ENCODE measurements around the gene PI4KA.
"Not testable (repeated sequence)": the region's sequence is repeated elsewhere in the genome, so short reads cannot be mapped to it uniquely, and the experiment has no call there.

PI4KA gene

GRCh38 chr22:20858615-20859416 lies at the start of gene PI4KA, which contains the start of gene SNAP29:
PI4KA (minus strand) TSS chr22:20858811; CDS start chr22:20858725, 86 bp downstream.
SNAP29 (plus strand) TSS chr22:20859007; CDS start chr22:20859111, 104 bp downstream.
- peak; percentile 97 for DNase-seq

DNA sequence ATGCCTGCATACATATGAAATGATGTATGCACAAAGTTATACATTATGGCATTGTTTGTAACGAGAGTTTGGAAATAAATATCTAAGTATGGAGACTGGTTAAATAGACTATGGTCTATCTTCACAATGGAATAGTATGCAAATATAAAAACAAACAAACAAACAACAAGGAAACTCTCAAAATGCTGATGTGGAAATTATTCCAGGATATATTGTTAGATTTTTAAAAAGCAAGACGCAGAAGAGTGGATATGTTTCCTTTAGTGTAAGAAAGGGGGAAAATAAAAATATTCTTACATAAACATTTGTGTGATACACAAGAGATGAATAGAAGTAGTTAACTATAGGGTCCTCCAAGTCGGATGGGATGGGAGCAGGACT lies 47.8 kb upstream of the PI4KA start:
- DNase-seq = no peak

- DNase-seq = no peak
Observed at GRCh38 chr22:20905415-20906386, 47.1 kb upstream of the PI4KA start.

GRCh38 chr22:20904980-20905355 lies 46.4 kb upstream of the PI4KA start:
- DNase-seq = no peak

DNA sequence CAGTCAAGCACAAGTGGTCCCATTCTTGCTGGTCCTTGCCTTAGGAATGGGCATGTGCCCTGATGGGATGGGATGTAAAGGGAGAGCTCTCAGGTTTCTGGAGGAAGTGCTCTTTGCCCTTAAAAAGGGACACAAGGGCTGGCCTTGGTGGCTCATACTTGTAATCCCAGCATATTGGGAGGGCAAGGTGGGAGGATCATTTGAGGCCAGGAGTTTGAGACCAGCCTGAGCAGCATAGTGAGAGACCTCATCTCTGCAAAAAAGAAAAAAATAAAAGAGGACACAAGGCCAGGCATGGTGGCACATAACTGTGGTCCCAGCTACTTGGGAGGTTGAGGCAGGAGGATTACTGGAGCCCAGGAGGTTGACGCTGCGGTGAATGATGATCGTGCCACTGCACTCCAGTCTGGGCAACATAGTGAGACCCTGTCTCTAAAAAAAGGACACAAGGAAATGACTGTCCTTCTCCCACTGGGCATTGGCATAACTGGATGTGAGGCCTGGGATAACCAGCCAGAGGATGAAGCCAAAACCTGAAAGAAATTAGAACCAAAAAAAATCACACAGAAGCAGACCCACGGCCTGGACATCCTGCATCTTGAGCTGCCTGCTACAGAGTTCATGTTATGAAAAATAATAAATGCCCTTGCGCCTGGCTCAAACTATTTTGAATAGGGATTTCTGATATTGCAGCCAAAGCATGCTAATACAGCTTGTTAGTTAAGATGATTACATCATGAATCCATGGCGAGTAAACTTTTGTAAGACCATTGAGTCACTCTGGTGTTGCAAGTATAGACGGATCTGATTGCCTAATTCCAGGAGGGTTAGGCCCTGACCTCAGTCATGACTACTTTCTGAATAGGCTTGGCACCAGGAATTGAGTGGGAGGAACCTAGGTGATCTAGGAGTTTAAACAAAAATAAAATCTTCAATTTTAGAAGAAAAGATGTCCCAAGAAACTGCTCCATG lies 45.7 kb upstream of the PI4KA start:
- DNase-seq = no peak

DNA sequence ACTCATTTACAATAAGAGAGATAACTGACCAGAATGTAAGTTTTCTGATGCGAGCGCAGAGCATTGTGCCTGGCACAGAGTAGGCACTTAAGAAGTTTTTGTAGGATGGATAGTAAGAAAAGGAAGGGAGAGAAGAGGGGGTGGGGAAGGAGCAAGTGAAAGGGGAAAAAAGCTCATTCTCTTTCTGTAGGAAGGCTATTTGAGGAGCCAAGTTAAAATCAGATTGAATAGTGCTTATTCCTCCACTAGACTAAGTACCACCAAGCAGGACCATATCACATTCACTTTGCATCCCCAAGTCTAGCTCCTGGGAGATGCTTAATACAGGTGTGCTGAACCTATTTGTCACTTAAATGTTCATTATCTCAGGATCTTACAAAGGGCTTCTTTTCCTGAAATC lies 44.5 kb upstream of the PI4KA start:
- no peak for DNase-seq

DNA sequence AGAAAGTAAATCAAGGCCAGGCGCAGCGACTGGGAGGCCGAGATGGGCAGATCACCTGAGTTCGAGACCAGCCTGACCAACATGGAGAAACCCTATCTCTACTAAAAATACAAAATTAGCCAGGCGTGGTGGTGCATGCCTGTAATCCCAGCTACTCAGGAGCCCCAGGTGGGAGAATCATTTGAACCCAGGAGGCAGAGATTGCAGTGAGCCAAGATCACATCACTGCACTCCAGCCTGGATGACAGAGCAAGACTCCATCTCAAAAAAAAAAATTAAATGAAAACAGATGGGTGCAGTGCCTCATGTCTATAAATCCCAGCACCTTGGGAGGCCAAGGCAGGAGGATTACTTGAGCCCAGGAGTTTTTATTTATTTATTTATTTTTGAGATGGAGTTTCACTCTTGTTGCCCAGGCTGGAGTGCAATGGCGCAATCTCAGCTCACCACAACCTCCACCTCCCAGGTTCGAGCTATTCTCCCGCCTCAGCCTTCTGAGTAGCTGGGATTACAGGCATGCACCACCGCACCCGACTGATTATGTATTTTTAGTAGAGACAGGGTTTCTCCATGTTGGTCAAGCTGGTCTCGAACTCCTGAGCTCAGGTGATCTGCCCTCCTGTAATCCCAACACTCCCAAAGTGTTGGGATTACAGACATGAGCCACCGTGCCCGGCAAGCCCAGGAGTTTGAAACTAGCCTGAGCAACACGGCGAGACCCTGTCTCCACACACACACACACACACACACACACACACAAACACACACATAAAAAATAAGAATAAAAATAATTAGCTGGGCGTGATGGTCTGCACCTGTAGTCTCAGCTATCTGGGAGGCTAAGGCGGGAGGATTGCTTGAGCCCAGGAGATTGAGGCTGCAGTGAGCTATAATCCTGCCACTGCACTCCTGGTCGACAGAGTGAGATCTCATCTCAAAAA lies 42.8 kb upstream of the PI4KA start:
- DNase-seq = not testable (repeated sequence)

DNA sequence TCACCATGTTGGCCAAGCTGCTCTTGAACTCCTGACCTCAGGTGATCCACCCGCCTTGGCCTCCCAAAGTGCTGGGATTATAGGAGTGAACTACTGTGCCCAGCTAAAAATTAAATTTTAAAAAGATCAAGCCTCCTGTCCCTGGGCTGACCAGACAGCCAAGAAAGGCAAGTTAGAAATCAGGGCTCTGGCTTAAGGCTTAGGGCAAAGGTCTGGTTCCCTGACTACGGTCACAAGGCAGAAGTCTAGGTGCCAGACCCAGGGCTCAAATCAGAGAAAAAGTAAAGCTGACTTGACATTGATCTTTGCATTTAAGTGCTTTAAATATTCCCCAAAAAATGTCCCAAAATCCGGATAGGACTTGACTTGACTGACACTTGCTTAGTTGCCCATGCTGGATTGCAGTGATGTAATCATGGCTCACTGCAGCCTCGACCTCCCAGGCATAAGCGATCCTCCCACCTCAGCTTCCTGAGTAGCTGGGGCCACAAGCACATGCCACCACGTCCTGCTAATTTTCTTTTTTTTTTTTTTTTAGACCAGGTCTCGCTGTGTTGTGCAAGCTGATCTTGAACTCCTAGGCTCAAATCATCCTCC lies 41.3 kb upstream of the PI4KA start:
- no peak for DNase-seq

GRCh38 chr22:20897737-20898136 lies 39.1 kb upstream of the PI4KA start:
- DNase-seq = not testable (repeated sequence)

DNA sequence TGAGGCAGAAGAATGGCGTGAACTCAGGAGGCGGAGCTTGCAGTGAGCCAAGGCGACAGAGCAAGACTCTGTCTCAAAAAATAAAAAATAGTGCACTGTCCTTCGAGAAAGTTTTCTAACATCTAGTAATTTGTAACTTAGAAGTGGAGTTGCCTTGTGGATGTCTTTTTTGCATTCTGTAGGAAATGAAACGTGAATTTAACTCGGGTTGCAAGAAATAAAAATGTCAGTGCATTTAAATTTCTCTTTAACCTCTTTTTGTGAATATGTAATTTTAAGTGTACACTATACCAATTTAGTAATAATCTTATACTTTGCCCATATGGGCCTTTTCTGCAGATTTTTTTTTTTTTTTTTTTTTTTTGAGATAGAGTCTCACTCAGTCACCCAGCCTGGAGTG lies 32.4 kb upstream of the PI4KA start:
- no peak for DNase-seq

DNA sequence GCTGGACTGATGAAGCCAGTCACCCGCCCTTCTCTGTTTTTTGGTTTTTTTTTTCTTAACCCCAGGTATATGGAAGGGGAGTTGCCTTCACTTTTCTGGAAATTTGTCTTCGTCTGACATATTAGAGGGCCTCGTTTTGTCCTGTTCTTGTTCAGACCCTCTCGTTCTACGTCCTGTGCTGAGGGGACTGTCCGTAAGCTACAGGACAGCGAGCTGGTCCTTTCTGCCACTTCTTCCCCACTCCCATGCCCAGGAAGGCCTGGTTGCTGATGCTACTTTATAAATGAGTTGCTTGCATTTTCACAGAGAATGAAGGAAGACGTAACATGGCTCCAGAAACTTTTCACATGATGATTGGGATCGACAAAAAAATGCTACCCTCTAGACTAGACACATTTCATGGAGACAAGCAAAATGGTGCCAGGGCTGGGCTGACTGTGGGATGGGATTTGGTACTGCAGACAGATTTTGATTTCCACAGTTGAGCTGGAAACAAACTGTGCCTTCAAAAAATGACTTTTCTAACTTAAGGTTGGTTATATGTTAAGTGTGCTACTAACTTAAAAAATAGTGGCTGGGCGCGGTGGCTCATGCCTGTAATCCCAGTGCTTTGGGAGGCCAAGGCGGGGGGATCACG lies 31.4 kb upstream of the PI4KA start:
- DNase-seq = no peak

DNA sequence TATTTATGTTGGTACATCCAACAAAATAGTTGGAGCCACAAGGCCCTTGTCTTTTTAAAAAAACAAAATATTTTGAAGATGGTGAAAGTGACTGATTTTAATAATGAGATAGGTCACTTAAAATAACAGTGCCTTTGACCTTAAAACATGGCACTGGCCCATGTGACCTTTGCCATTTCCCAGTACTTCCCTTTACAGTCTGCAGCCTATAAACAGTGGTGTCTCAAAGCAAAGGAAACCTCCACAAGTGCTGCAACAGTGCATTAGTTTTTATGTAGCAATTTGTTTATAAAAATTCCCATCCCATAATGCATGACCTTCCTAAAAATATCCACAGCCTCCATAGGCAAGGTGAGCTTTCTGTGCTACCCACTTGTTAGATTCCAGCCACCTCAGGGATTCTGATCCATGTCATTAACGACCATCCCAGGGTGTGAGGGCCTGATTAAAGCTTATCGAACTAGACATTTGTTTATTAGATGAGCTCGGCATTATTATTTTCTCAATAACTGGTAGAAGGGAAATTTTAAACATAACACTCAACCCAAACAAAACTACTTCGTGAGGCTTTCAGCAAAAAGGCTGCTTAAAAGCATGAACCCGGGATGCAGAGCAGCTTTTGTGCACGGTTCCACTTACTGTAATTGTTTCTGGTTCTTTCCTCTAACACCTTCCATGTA lies 30.6 kb upstream of the PI4KA start:
- DNase-seq = no peak

DNA sequence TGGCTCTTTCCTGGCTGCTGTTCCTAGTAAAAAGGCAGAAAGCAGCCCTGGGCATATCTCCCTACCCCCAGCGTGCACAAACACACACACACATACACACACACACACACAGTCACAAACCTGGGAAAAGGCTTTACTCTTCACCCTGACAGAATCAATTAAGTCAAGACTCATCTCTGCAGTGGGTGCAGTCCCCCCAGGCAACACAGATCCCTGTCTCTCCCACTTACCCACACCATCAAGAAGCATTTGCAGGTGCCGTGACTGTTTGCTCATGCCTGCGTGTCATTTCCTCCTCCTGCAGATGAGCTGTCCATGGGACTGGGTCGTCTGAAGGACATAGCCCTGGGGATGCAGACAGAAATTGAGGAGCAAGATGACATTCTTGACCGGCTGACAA lies 28.8 kb upstream of the PI4KA start:
- peak; percentile 50 for DNase-seq

- DNase-seq = peak; percentile 78
Observed at GRCh38 chr22:20885557-20886323, 27.1 kb upstream of the PI4KA start.

DNA sequence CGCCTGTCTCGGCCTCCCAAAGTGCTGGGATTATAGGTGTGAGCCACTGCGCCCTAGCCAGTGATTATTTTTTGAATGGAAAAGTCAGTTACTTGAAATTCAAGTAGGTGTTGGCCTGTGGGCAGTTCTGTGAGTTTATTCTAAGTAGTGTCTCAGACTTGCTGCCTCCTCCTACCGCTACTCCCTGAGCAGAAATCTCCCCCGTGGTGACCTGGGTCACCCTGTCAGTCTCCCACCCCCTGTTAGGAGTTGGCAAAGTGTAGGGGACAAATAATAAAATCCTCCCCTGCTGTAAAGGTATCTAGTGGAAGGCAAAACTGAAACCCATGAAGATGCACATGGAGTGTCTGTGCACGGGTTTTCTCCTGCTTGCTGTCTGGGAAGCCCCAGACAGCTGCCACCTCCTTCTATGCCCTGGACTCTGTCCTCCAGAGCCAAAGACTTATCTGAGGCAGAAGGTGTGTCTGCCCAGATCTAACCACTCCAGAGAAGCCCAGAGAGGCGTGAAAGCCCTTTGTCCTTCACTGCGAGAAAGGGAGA lies 26.5 kb upstream of the PI4KA start:
- DNase-seq = no peak

- no peak for DNase-seq
Observed at GRCh38 chr22:20884454-20884853, 25.8 kb upstream of the PI4KA start.

- DNase-seq = no peak
Observed at GRCh38 chr22:20882855-20883254, 24.2 kb upstream of the PI4KA start.
